BJ (cell line): ENCODE data around the gene IGLL5. TPM values are rescaled to one million over a fixed set of nuclear protein-coding genes. Genes with fewer than 3 reads are reported as not detected.

Source experiments
- CTCF ChIA-PET: fragments of 350-600 bp; formaldehyde crosslinking; extraction: SDS; loops from one replicate; lab custom pipeline; 2021; ENCODE audit warnings: antibody characterized with exemption, inconsistent platforms; lab: Yijun Ruan, JAX
- POLR2A ChIA-PET: fragments of 300-600 bp; sonication (Branson Sonifier 250); formaldehyde crosslinking; extraction: SDS; loops from one replicate; lab custom pipeline; 2021; ENCODE audit warnings: antibody characterized with exemption; lab: Charles Lee
- DNase-seq: peaks from one replicate; pipeline ENCODE4 v3.0.0-alpha.2; 2011; ENCODE audit warnings: low read depth
- H3K27me3 ChIP-seq: 2 replicates; pipeline ENCODE4 v1.6.0; 2011; ENCODE audit warnings: low read length; ENCODE audit not compliant: control insufficient read depth, insufficient read depth
- H3K36me3 ChIP-seq: 2 replicates; pipeline ENCODE4 v1.5.1; 2011; ENCODE audit warnings: low read length; ENCODE audit not compliant: control insufficient read depth, insufficient read depth
- H3K4me3 ChIP-seq: 2 replicates; pipeline ENCODE4 v1.5.1; 2011; ENCODE audit warnings: low read depth, mild to moderate bottlenecking, control low read depth, low read length
- polyA plus RNA-seq: library from polyadenylated mRNA; depleted of rRNA; stranded (reverse); fragments of >200 nt; gene quantifications from 2 replicates; pipeline ENCODE4 v1.2.3, GENCODE V29; 2011
- TF ChIP-seq, protein P1 (sequence below): IDR thresholded peaks from 2 replicates; pipeline ENCODE4 v1.5.1; 2011; ENCODE audit warnings: low read depth, mild to moderate bottlenecking, control low read depth, inconsistent platforms, low read length, moderate library complexity; ENCODE audit not compliant: insufficient read depth

IGLL5 gene
- polyA plus RNA-seq, 1 experiment, result not detected

DNA sequence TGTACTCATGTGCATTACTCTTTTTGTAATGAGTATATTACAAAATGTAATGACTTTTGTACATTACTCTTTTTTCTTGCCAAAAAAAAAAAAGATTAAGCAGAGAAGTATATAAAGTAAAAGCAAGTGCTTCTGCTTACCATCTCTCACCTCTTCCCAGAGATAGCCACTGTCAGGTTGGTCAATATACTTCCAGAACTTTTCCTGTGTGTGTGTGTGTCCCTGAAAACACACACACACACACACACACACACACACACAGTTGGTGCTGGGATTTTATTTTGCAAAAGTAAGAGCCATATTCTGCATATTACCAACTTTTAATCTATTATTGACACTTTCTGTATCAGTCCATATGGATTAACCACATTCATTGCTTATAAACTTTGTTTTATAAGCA, 2.5 kb downstream of the IGLL5 start:
- no peak for DNase-seq
- H3K4me3 ChIP-seq, result no peak overlapping the region
- CTCF ChIA-PET, result no interaction called here
- H3K27me3 ChIP-seq, result peaks cover 2% of the 10 kb centered on the region; the same call in 1 of the 2 replicates
- TF ChIP-seq, protein P1, sequence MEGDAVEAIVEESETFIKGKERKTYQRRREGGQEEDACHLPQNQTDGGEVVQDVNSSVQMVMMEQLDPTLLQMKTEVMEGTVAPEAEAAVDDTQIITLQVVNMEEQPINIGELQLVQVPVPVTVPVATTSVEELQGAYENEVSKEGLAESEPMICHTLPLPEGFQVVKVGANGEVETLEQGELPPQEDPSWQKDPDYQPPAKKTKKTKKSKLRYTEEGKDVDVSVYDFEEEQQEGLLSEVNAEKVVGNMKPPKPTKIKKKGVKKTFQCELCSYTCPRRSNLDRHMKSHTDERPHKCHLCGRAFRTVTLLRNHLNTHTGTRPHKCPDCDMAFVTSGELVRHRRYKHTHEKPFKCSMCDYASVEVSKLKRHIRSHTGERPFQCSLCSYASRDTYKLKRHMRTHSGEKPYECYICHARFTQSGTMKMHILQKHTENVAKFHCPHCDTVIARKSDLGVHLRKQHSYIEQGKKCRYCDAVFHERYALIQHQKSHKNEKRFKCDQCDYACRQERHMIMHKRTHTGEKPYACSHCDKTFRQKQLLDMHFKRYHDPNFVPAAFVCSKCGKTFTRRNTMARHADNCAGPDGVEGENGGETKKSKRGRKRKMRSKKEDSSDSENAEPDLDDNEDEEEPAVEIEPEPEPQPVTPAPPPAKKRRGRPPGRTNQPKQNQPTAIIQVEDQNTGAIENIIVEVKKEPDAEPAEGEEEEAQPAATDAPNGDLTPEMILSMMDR, result no peak
- POLR2A ChIA-PET, result no interaction called here
- no peaks in the 10 kb centered on the region for H3K36me3 ChIP-seq

DNA sequence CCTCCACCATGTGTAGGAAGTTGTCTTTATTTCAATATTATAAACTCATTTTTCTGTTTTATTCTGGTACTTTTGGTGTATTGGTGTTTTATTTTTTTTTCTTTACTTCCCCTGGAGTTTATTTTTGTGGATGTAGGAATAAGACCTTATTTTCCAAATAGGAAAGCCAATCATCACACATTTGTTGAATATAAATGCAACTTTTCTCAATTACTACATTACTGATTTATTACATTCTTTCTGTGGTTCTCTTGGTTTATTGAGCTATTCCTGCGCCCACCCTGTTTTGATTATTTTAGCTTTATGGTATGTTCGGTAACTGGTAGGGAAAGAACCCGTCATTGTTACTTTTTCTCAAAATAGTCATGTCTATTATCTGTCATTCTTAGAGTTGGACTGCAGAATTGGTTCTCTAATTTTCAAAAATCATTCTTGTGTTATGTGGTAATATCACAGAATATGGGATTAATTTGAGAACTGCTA, 3.6 kb downstream of the IGLL5 start:
- POLR2A ChIA-PET, result no interaction called here
- Histone ChIP-seq H3K4me3 (no peak overlapping the region), H3K36me3 (no peaks in the 10 kb centered on the region), H3K27me3 (peaks cover 2% of the 10 kb centered on the region; the same call in 1 of the 2 replicates)
- DNase-seq, result no peak
- TF ChIP-seq, protein P1, result no peak
- CTCF ChIA-PET, result interaction anchor here (0.7 kb wide), 1 partner anchor 103 kb away, joined by 3 read pairs; no protein-coding TSS in a partner anchor

DNA sequence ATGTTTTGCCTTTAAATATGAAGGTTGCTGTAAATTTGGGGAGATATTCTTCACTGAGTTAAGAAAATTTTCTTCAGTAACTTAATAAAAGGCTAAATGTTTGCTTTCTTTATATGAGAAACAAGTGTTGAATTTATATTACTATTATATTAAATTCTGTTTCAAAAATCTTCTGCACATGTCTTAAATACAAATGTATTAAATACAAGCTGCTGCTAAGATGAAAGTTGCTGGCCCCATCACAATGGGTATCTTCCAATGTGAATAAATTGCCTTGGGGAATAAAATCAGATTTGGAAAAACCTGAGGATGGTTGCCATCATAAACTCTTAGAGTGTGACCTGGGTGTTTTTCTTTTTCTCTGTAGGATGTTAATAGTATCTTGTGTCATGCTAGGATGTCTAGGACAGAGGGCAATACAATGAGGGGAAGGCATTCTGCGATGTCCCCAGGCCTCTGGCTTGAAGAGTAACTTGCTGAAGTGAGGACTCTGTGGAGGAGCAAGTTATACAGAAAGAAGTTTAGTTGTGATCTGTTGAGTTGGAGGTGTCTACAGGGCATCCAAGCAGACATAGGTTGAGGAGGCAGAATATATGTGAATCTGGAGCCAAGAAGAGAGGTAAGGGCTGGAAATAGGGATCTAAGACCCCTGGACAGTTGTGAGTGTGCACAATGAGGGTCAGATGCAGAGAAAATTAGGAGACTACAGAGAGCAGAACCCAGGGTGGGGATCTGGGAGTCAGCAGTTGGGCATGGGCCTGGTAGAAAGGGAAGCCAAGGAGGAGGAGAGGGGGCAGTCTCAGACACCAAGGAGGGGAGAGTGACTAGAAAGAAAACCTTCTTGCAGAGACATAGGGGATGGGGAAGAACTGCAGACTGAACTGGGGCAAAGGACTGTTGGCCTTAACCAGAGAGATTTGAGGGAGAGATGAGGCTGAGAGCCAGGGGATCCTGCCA, 4.8 kb downstream of the IGLL5 start:
- DNase-seq, result no peak
- CTCF ChIA-PET, result interaction anchor here (0.7 kb wide), 1 partner anchor 43 kb away, joined by 3 read pairs; no protein-coding TSS in a partner anchor
- H3K27me3 ChIP-seq, result peaks cover 2% of the 10 kb centered on the region; the same call in 1 of the 2 replicates
- no peak overlapping the region for H3K4me3 ChIP-seq
- TF ChIP-seq, protein P1, result no peak
- POLR2A ChIA-PET, result no interaction called here
- H3K36me3 ChIP-seq, result no peaks in the 10 kb centered on the region

DNA sequence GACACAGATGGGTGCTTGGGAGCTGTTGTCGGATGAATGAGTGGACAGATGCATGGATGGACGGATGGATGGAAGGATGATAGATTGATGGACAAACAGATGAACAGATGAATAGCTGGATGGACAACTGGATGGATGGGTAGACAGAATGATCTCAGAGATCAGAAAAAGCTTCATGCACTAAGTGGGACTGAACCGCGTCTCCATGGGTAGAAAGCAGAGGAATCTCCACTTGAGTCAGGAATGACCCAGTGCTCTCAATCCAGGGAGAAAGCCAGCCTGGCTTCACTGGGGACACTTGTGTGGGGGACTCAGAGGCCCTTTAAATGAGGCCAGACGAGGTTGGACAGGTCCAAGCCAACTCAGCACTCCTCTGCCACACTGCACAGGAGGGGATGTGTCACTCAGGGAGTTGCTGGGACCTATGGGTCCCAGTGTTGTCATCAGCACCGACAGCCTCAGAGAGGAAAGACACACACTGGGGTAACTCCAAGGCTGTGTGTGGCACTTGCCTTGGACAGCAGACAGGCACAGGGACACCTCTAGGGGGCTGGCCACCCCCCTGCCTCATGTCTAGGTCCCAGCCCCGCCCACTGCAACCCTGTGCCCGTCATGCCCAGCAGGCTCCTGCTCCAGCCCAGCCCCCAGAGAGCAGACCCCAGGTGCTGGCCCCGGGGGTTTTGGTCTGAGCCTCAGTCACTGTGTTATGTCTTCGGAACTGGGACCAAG, 5.6 kb downstream of the IGLL5 start:
- TF ChIP-seq, protein P1, result no peak
- Histone ChIP-seq H3K27me3 (peaks cover 2% of the 10 kb centered on the region; the same call in 1 of the 2 replicates), H3K4me3 (no peak overlapping the region), H3K36me3 (no peaks in the 10 kb centered on the region)
- ChIA-PET CTCF (no interaction called here), POLR2A (no interaction called here)
- no peak for DNase-seq
